Thoracic aorta (tissue), 2 donors: ENCODE results near the gene ZCCHC7. TPM values are rescaled to one million over a fixed set of nuclear protein-coding genes. Genes with fewer than 3 reads are reported as not detected.
"Not testable (repeated sequence)": the region's sequence is repeated elsewhere in the genome, so short reads cannot be mapped to it uniquely, and the experiment has no call there.

ENCODE experiments used
- ATAC-seq: fragments of 150-250 bp; one replicate; pipeline ENCODE4 v1.8.0; 2017; ENCODE audit warnings: low read depth; ENCODE audit not compliant: insufficient number of reproducible peaks, low FRiP score
- DNase-seq: peaks from one replicate; pipeline ENCODE4 v3.0.0-alpha.2; 2020; ENCODE audit warnings: low spot score
- H3K27ac ChIP-seq, 2 donors: fragments of 200-600 bp; sonication (generic); 1 replicate in 1 of 2; 2 replicates in 1 of 2; pipeline ENCODE4 v1.5.1; 2016; ENCODE audit warnings: mild to moderate bottlenecking in 2 of 2, moderate library complexity in 2 of 2
- H3K27me3 ChIP-seq: fragments of 200-600 bp; sonication (generic); replicated peaks from 2 replicates; pipeline ENCODE4 v1.6.0; 2016; ENCODE audit warnings: mild to moderate bottlenecking; ENCODE audit not compliant: insufficient read depth
- H3K36me3 ChIP-seq: fragments of 200-600 bp; sonication (generic); one replicate; pipeline ENCODE4 v1.5.1; 2016
- H3K4me1 ChIP-seq, 2 donors: fragments of 200-600 bp; sonication (generic); 1 replicate in 1 of 2; 2 replicates in 1 of 2; pipeline versions ENCODE4 v1.5.1 to v1.6.0; 2016; ENCODE audit warnings: low read depth in 2 of 2, mild to moderate bottlenecking in 1 of 2; ENCODE audit not compliant: control insufficient read depth in 1 of 2
- H3K4me3 ChIP-seq: fragments of 200-600 bp; sonication (generic); 2 replicates; pipeline ENCODE4 v1.5.1; 2016; ENCODE audit warnings: mild to moderate bottlenecking
- H3K9me3 ChIP-seq: fragments of 200-600 bp; sonication (generic); 2 replicates; pipeline ENCODE4 v1.5.1; 2016
- total RNA-seq, 2 donors: library from RNA; depleted of rRNA; stranded (reverse); fragments of >200 nt; gene quantifications; one replicate each; pipeline versions ENCODE4 v1.1.0 to v1.2.3, GENCODE V29; 2016
- TF ChIP-seq, protein P1 (sequence below): fragments of 200-600 bp; sonication (generic); IDR thresholded peaks from one replicate; pipeline ENCODE4 v1.5.1; 2019; ENCODE audit warnings: antibody characterized with exemption

Gene ZCCHC7
- total RNA-seq, 2 donors from 2014 or later, result 13.8 to 19.5 TPM

GRCh38 chr9:37107701-37108100 lies 12.7 kb upstream of the ZCCHC7 start:
- TF ChIP-seq, protein P1, sequence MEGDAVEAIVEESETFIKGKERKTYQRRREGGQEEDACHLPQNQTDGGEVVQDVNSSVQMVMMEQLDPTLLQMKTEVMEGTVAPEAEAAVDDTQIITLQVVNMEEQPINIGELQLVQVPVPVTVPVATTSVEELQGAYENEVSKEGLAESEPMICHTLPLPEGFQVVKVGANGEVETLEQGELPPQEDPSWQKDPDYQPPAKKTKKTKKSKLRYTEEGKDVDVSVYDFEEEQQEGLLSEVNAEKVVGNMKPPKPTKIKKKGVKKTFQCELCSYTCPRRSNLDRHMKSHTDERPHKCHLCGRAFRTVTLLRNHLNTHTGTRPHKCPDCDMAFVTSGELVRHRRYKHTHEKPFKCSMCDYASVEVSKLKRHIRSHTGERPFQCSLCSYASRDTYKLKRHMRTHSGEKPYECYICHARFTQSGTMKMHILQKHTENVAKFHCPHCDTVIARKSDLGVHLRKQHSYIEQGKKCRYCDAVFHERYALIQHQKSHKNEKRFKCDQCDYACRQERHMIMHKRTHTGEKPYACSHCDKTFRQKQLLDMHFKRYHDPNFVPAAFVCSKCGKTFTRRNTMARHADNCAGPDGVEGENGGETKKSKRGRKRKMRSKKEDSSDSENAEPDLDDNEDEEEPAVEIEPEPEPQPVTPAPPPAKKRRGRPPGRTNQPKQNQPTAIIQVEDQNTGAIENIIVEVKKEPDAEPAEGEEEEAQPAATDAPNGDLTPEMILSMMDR, result no peak
- H3K36me3 ChIP-seq, result no peaks in the 10 kb centered on the region
- H3K4me1 ChIP-seq, result no peaks in the 10 kb centered on the region
- DNase-seq (no peak), ATAC-seq (no peak)
- no peaks in the 10 kb centered on the region for H3K27me3 ChIP-seq
- peaks cover 4% of the 10 kb centered on the region for H3K9me3 ChIP-seq
- H3K4me3 ChIP-seq, result no peak overlapping the region
- H3K27ac ChIP-seq, result no peak overlapping the region

GRCh38 chr9:37114442-37114841 lies 5.9 kb upstream of the ZCCHC7 start:
- not testable (repeated sequence) for H3K27me3 ChIP-seq, H3K27ac ChIP-seq, DNase-seq, H3K9me3 ChIP-seq, ATAC-seq, H3K4me3 ChIP-seq, H3K4me1 ChIP-seq, H3K36me3 ChIP-seq

GRCh38 chr9:37117956-37118355 lies 2.4 kb upstream of the ZCCHC7 start:
- TF ChIP-seq, protein P1, result no peak
- Histone ChIP-seq H3K4me1 (peaks cover 17 to 21% of the 10 kb centered on the region in 2 donors), H3K36me3 (no peaks in the 10 kb centered on the region), H3K4me3 (no peak overlapping the region), H3K9me3 (no peaks in the 10 kb centered on the region), H3K27me3 (no peaks in the 10 kb centered on the region), H3K27ac (no peak overlapping the region)
- ATAC-seq, result no peak
- no peak for DNase-seq

- H3K4me1 ChIP-seq, result peaks cover 17 to 23% of the 10 kb centered on the region in 2 donors
- no peaks in the 10 kb centered on the region for H3K9me3 ChIP-seq
- no peaks in the 10 kb centered on the region for H3K36me3 ChIP-seq
- DNase-seq, result no peak
- no peak for ATAC-seq
- peak overlapping the region; percentile 87 for H3K4me3 ChIP-seq
- TF ChIP-seq, protein P1, result no peak
- no peaks in the 10 kb centered on the region for H3K27me3 ChIP-seq
- H3K27ac ChIP-seq, result peak overlapping the region in 1 of 2 donors; percentile 89
Measured at GRCh38 chr9:37119360-37119759, 1.0 kb upstream of the ZCCHC7 start.

- Histone ChIP-seq H3K4me3 (peak overlapping the region; percentile 87), H3K27ac (peak overlapping the region; percentile 89 to 94), H3K4me1 (peaks cover 17 to 23% of the 10 kb centered on the region in 2 donors)
- not testable (repeated sequence) for ATAC-seq, H3K9me3 ChIP-seq, H3K36me3 ChIP-seq, DNase-seq, H3K27me3 ChIP-seq
Measured at GRCh38 chr9:37120843-37121335, 515 bp downstream of the ZCCHC7 start.

DNA sequence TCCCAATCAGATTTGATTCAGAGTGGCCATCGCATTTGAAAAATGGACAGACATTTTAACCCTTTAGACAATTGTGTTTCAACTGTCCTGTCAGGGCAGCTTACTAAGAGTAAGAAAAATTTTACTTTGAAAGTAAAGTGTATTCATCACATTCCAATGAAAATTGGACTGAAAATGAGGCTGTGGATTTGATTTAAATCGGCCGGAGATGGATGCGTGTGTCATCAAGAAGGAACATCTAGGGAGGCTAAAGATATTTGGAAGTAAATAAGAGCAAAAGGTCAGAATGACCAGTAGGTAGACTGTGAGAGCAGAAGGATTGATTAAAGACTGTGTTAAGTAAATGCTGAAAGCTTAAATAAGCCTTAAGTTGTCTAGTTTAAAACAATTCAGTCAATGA lies 1.5 kb downstream of the ZCCHC7 start:
- TF ChIP-seq, protein P1, result no peak
- peak overlapping the region; percentile 87 for H3K4me3 ChIP-seq
- no peak for DNase-seq

More for the DNA sequence above, 1.5 kb downstream of the ZCCHC7 start:
- no peaks in the 10 kb centered on the region for H3K36me3 ChIP-seq
- ATAC-seq, result no peak
- no peaks in the 10 kb centered on the region for H3K27me3 ChIP-seq
- H3K27ac ChIP-seq, result no peak overlapping the region
- H3K4me1 ChIP-seq, result peaks cover 17 to 23% of the 10 kb centered on the region in 2 donors
- H3K9me3 ChIP-seq, result no peaks in the 10 kb centered on the region
